ENCODE results near the gene CCL2. TPM values are rescaled to one million over a fixed set of nuclear protein-coding genes. Genes with fewer than 3 reads are reported as not detected.

The CCL2 gene
- total RNA-seq, 5 donors from 2014 or later (not counting 1 experiment from before 2014, with no cell fraction given): 0.38 to 0.76 (median 0.60) TPM; not detected in 2

DNA sequence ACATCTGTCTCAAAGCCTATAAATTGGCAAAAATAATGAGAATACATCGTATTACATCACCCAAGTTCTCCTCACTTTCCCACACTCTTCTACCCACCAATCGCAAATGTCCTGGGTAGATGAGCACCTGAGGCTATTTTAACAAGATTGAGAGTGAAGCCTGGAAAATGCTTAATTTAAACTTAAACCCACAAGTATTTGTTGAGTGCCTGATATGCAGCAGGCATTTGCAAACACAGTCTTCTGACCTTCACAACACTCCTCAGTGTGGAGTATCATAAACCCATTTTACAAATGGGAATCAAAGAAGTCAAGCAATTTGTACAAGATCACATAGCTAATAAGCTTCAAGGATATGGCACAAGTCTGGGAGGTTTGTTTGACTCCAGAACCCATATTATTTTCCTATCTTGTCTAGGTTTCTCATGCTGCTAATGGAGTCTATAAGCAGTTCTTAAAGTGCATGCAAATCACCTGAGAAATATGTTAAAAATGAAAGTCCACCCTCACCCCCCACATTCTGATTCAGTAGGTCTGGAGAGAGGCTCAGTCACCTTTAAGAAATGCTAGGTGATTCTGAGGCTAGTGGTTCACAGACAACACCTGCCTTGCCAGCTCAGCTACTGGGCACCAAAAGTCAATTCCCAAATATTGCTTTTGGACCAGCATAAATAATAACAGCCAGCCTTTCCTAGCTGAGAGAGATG lies 34.9 kb upstream of the CCL2 start:
- DNase-seq (no peak), ATAC-seq (replicated peaks in 1 of 4) (no peak)
- WGBS (ENCODE audit: insufficient coverage): no CpG with 5 or more reads among the region's 2 CpGs
- Mint-ChIP-seq H3K9me3 (peaks cover 0 to 4% (median 0%) of the 10 kb centered on the region in 3 donors), H3K36me3 (no peaks in the 10 kb centered on the region), H3K27me3 (peaks cover 34 to 55% of the 10 kb centered on the region in 2 donors), H3K4me3 (no peak overlapping the region), H3K4me1 (no peaks in the 10 kb centered on the region), H3K27ac (no peak overlapping the region)
- Histone ChIP-seq H3K27ac (ENCODE audit: low read length) (no peak overlapping the region), H3K9me3 (no peaks in the 10 kb centered on the region), H3K36me3 (ENCODE audit: control insufficient read depth in 2 of 2, extremely low read depth in 1 of 2, insufficient read depth in 1 of 2, low read length in 1 of 2) (no peaks in the 10 kb centered on the region), H3K4me1 (ENCODE audit: control insufficient read depth in 1 of 2, extremely low read depth in 1 of 2, insufficient read depth in 2 of 2, low read length in 2 of 2) (no peaks in the 10 kb centered on the region), H3K4me3 (ENCODE audit: control insufficient read depth in 1 of 2, extremely low read depth in 1 of 2, low read length in 1 of 2) (no peak overlapping the region), H3K27me3 (replicated peaks in 1 of 2; ENCODE audit: control insufficient read depth in 2 of 2, extremely low read depth in 1 of 2, insufficient read depth in 2 of 2, low read length in 1 of 2) (peaks cover 0 to 4% of the 10 kb centered on the region in 2 experiments)
- ChIA-PET CTCF (no interaction called here), POLR2A (no interaction called here)

DNA sequence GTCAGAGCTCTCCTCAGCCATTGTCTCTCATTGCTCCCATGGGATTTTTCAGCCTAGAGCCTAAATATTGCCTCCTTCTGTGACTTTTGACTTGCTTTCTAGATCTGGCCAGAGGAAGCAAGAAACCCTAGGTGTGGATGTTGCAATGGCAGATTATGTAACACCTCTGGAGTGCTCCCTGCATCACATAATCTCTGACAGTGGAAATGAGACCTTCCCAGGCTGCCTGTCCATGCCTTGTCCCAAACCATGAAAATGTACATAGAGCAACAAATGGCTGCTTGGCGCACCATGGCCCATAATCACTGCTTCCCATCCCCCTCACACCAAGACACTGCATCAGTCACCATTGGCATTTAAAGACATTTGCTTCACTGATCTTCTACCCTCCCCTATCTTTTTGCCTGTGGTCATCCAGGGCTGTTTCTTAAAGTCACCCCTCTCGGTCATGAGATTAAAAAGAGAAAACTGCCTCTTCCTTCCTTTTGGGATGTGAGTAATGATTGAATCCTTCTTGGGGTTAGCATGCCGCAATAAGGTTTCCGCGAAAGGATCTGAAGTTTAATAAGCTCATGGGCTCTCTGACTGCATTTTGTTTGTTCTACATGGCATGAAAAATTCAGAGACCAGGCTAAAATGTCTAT lies 34.2 kb upstream of the CCL2 start:
- Mint-ChIP-seq H3K4me3 (no peak overlapping the region), H3K4me1 (no peaks in the 10 kb centered on the region), H3K36me3 (no peaks in the 10 kb centered on the region), H3K27me3 (peaks cover 34 to 55% of the 10 kb centered on the region in 2 donors), H3K9me3 (peaks cover 0 to 4% (median 0%) of the 10 kb centered on the region in 3 donors), H3K27ac (peak overlapping the region in 1 of 2 donors; percentile 6)
- no peak for ATAC-seq (replicated peaks in 1 of 4)
- ChIA-PET POLR2A (no interaction called here), CTCF (no interaction called here)
- H3K27me3 ChIP-seq (replicated peaks in 1 of 2; ENCODE audit: control insufficient read depth in 2 of 2, extremely low read depth in 1 of 2, insufficient read depth in 2 of 2, low read length in 1 of 2): peaks cover 0 to 4% of the 10 kb centered on the region in 2 experiments
- H3K4me1 ChIP-seq (ENCODE audit: control insufficient read depth in 1 of 2, extremely low read depth in 1 of 2, insufficient read depth in 2 of 2, low read length in 2 of 2): no peaks in the 10 kb centered on the region
- no peak for DNase-seq
- no peak overlapping the region for H3K27ac ChIP-seq (ENCODE audit: low read length)
- H3K4me3 ChIP-seq (ENCODE audit: control insufficient read depth in 1 of 2, extremely low read depth in 1 of 2, low read length in 1 of 2): no peak overlapping the region
- 91% methylated on average over 1 of the region's 5 CpGs for WGBS (ENCODE audit: insufficient coverage)
- H3K36me3 ChIP-seq (ENCODE audit: control insufficient read depth in 2 of 2, extremely low read depth in 1 of 2, insufficient read depth in 1 of 2, low read length in 1 of 2): no peaks in the 10 kb centered on the region
- H3K9me3 ChIP-seq: no peaks in the 10 kb centered on the region

DNA sequence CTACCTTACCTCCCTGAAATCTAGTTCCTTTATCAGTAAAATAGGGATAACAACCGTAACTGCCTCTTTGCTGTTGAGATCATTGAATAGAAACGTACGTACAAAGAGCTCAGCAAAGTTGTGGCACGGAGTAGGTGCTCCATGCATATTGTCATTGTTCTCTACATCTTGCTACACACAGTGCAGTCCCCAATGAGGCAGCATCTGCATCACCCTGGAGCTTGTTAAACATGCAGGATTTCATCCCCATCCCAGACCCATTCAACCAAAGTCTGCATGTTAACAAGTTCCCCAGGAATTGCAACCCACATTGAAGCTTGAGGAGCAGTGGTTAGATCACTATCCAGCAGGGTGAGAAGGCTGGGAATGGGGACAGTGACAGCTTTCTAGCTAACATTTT lies 33.7 kb upstream of the CCL2 start:
- H3K4me3 Mint-ChIP-seq: no peak overlapping the region
- POLR2A ChIA-PET: no interaction called here
- no peak for ATAC-seq (replicated peaks in 1 of 4)
- H3K36me3 Mint-ChIP-seq: no peaks in the 10 kb centered on the region
- H3K9me3 Mint-ChIP-seq: no peaks in the 10 kb centered on the region
- Histone ChIP-seq H3K4me1 (ENCODE audit: control insufficient read depth in 1 of 2, extremely low read depth in 1 of 2, insufficient read depth in 2 of 2, low read length in 2 of 2) (no peaks in the 10 kb centered on the region), H3K27me3 (replicated peaks in 1 of 2; ENCODE audit: control insufficient read depth in 2 of 2, extremely low read depth in 1 of 2, insufficient read depth in 2 of 2, low read length in 1 of 2) (peaks cover 0 to 4% of the 10 kb centered on the region in 2 experiments), H3K4me3 (ENCODE audit: control insufficient read depth in 1 of 2, extremely low read depth in 1 of 2, low read length in 1 of 2) (no peak overlapping the region), H3K9me3 (no peaks in the 10 kb centered on the region), H3K36me3 (ENCODE audit: control insufficient read depth in 2 of 2, extremely low read depth in 1 of 2, insufficient read depth in 1 of 2, low read length in 1 of 2) (no peaks in the 10 kb centered on the region), H3K27ac (ENCODE audit: low read length) (no peak overlapping the region)
- H3K27ac Mint-ChIP-seq: no peak overlapping the region
- no peak for DNase-seq
- CTCF ChIA-PET: no interaction called here
- WGBS (ENCODE audit: insufficient coverage): 95% methylated on average over 4 of the region's 4 CpGs
- peaks cover 30 to 51% of the 10 kb centered on the region in 2 donors for H3K27me3 Mint-ChIP-seq
- no peaks in the 10 kb centered on the region for H3K4me1 Mint-ChIP-seq

DNA sequence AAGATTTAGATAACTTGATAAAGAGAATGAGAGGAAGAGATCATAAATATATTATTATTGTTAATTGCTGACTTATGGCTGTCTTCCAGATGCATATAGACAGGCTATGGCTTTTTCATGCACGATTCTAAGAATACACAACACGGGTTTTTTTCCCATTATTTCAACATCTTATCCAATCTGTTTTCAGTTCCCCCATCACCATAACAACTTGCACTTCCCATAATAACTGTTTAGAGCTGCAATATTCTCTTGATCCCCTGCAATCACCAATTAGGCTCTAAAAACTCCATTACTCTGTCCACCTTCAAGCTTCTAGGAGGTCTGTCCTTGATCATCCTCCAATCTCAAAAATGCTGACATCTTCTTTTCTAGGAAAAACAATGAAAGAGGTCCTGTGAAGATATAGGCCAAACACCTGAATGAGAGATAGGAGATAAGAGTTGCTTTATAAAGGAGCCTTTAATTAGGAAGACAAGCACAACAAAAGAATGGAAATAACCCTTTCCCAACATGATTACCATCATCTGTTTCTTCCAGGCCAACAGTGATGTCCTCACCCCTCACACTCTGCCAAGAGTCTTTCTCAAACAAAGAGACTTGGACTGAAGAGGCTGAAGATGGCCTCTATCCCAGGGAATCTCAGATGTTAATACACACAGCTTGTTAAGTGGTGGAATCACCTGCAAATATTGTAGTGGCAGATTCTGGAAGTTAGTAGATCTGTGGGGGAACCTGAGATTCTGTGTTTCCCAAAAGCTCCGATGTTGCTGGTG lies 32.2 kb upstream of the CCL2 start:
- no peak overlapping the region for H3K4me3 Mint-ChIP-seq

DNA sequence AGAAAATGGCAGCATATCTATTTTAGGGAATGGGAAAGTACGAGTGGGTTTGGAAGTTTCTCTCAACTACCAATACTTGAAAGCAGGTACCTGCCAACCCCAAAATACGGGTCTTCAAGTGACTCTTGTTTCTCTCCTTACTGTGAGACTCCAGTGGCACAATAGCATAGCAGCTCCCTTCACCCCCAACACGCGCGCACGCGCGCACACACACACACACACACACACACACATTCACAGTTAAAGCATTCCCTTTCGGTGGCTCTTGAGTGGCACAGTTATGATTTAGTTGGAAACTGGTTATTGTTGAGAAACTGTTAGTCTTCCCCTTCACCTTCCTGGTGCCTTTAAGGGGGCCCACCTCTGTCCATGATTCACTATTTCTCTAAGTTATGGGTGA lies 30.0 kb upstream of the CCL2 start:
- H3K9me3 ChIP-seq: no peaks in the 10 kb centered on the region
- CTCF ChIA-PET: interaction anchor here in 1 of 2 donors (0.6 kb wide), 1 partner anchor 443 kb away, joined by 3 read pairs; no protein-coding TSS in a partner anchor
- 50% methylated on average over 1 of the region's 9 CpGs for WGBS (ENCODE audit: insufficient coverage)
- no peak overlapping the region for H3K27ac ChIP-seq (ENCODE audit: low read length)
- no peaks in the 10 kb centered on the region for H3K4me1 ChIP-seq (ENCODE audit: control insufficient read depth in 1 of 2, extremely low read depth in 1 of 2, insufficient read depth in 2 of 2, low read length in 2 of 2)
- no peak overlapping the region for H3K4me3 ChIP-seq (ENCODE audit: control insufficient read depth in 1 of 2, extremely low read depth in 1 of 2, low read length in 1 of 2)
- Mint-ChIP-seq H3K36me3 (no peaks in the 10 kb centered on the region), H3K4me3 (no peak overlapping the region), H3K9me3 (peaks cover 2 to 8% (median 4%) of the 10 kb centered on the region in 3 donors), H3K4me1 (no peaks in the 10 kb centered on the region), H3K27me3 (peaks cover 34 to 41% of the 10 kb centered on the region in 2 donors), H3K27ac (no peak overlapping the region)
- POLR2A ChIA-PET: no interaction called here
- peaks cover 0 to 2% of the 10 kb centered on the region in 2 experiments for H3K27me3 ChIP-seq (replicated peaks in 1 of 2; ENCODE audit: control insufficient read depth in 2 of 2, extremely low read depth in 1 of 2, insufficient read depth in 2 of 2, low read length in 1 of 2)
- DNase-seq (no peak), ATAC-seq (replicated peaks in 1 of 4) (no peak)
- H3K36me3 ChIP-seq (ENCODE audit: control insufficient read depth in 2 of 2, extremely low read depth in 1 of 2, insufficient read depth in 1 of 2, low read length in 1 of 2): no peaks in the 10 kb centered on the region

More for the DNA sequence above, 32.2 kb upstream of the CCL2 start:
- POLR2A ChIA-PET: no interaction called here
- no peaks in the 10 kb centered on the region for H3K4me1 Mint-ChIP-seq
- no peak for DNase-seq
- H3K27ac ChIP-seq (ENCODE audit: low read length): no peak overlapping the region
- H3K27ac Mint-ChIP-seq: no peak overlapping the region
- H3K9me3 ChIP-seq: no peaks in the 10 kb centered on the region
- no peaks in the 10 kb centered on the region for H3K4me1 ChIP-seq (ENCODE audit: control insufficient read depth in 1 of 2, extremely low read depth in 1 of 2, insufficient read depth in 2 of 2, low read length in 2 of 2)
- no peaks in the 10 kb centered on the region for H3K9me3 Mint-ChIP-seq
- no peaks in the 10 kb centered on the region for H3K36me3 ChIP-seq (ENCODE audit: control insufficient read depth in 2 of 2, extremely low read depth in 1 of 2, insufficient read depth in 1 of 2, low read length in 1 of 2)
- peaks cover 0 to 3% of the 10 kb centered on the region in 2 experiments for H3K27me3 ChIP-seq (replicated peaks in 1 of 2; ENCODE audit: control insufficient read depth in 2 of 2, extremely low read depth in 1 of 2, insufficient read depth in 2 of 2, low read length in 1 of 2)
- H3K27me3 Mint-ChIP-seq: peaks cover 24 to 44% of the 10 kb centered on the region in 2 donors
- no peaks in the 10 kb centered on the region for H3K36me3 Mint-ChIP-seq
- no peak overlapping the region for H3K4me3 ChIP-seq (ENCODE audit: control insufficient read depth in 1 of 2, extremely low read depth in 1 of 2, low read length in 1 of 2)
- CTCF ChIA-PET: no interaction called here
- ATAC-seq (replicated peaks in 1 of 4): no peak
- WGBS (ENCODE audit: insufficient coverage): 63% methylated on average over 2 of the region's 3 CpGs

DNA sequence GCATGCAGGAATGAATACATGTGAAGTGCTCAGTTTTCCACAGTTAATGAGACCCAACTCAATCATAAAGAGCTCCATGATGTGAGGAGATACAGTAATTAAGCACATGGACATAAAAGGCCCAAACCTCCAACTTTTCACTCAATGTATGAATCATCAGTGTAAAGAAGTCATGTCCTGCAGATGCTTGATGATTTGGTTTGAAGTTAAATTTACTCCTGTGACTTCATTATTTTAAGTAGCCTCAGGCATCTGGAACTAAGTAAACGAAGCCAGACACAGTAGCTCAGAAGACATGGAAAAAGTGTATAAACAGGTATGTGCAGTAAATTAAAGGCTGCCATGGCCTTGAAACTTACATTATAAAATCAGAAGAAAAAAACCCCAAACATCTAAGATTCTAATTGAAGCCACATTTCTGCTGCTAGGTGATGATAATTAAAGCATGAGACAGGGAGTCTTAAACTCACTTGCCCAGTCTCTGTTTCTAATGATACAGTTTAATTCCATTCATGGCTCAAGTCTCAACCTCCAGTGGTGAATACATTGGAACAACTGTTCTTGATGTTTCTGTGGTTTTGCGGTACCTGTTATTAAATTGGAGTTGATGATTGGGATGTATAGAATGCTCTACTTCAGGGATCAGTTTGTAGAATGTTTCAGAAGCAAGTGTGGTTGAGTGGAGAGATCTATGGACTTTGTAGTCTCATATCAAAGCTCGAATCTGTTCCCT lies 28.9 kb upstream of the CCL2 start:
- 89% methylated on average over 1 of the region's 3 CpGs for WGBS (ENCODE audit: insufficient coverage)

More for the DNA sequence above, 28.9 kb upstream of the CCL2 start:
- no peak for DNase-seq
- ChIA-PET CTCF (interaction anchor here in 1 of 2 donors (0.7 kb wide), 1 partner anchor 57 kb away, joined by 3 read pairs; no protein-coding TSS in a partner anchor), POLR2A (no interaction called here)
- no peaks in the 10 kb centered on the region for H3K4me1 Mint-ChIP-seq
- no peaks in the 10 kb centered on the region for H3K36me3 Mint-ChIP-seq
- Histone ChIP-seq H3K9me3 (no peaks in the 10 kb centered on the region), H3K4me3 (ENCODE audit: control insufficient read depth in 1 of 2, extremely low read depth in 1 of 2, low read length in 1 of 2) (no peak overlapping the region), H3K36me3 (ENCODE audit: control insufficient read depth in 2 of 2, extremely low read depth in 1 of 2, insufficient read depth in 1 of 2, low read length in 1 of 2) (no peaks in the 10 kb centered on the region), H3K27ac (ENCODE audit: low read length) (no peak overlapping the region), H3K4me1 (ENCODE audit: control insufficient read depth in 1 of 2, extremely low read depth in 1 of 2, insufficient read depth in 2 of 2, low read length in 2 of 2) (no peaks in the 10 kb centered on the region), H3K27me3 (replicated peaks in 1 of 2; ENCODE audit: control insufficient read depth in 2 of 2, extremely low read depth in 1 of 2, insufficient read depth in 2 of 2, low read length in 1 of 2) (peaks cover 0 to 4% of the 10 kb centered on the region in 2 experiments)
- H3K9me3 Mint-ChIP-seq: peaks cover 2 to 15% (median 4%) of the 10 kb centered on the region in 3 donors
- no peak for ATAC-seq (replicated peaks in 1 of 4)
- peaks cover 36 to 41% of the 10 kb centered on the region in 2 donors for H3K27me3 Mint-ChIP-seq
- H3K4me3 Mint-ChIP-seq: no peak overlapping the region
- no peak overlapping the region for H3K27ac Mint-ChIP-seq
